ENCODE results near the gene ARID1B.

Gene ARID1B

DNA sequence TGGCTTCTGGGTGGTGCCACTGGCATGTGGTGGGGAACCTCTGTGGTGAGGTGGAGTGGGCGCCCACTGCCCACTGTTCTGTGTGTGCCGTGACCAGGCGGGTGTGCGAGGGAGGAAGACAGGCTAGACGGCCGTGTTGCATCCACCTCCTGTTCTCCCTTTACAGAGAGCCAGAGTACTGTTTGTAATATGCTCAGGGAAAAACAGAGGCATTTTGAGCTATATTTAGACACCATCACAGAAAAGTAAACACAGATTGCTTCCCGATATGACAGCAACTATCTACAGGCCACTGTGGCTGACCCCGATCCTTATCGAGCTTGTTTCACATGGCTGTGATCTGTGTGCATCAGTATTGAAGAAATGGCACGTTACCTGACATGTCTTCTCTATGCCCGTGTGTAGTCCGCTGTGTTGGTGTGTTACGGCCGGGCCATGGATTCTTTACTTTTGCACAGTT lies 45.6 kb downstream of the ARID1B start:
- in situ Hi-C loops (cut with MboI; ENCODE audit: low sequenced_read_pairs) = no loop called here

DNA sequence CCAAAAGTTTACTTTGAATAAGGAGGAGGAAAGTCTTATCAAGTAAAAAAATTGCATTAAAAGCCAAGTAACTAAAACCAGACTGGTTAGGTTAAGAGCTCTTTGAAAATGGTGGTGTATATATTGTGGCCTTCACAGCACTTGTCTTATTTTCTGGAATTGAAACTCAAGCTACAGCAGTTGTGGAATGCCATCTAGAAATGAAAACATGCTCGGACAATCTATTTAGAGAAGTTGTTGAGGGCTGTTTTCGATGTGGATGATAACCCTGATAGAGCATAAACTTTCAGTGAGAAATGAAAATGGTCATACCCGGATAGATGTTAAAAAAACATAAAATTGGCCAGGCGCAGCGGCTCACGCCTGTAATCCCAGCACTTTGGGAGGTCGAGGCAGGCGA lies 47.0 kb downstream of the ARID1B start:
- in situ Hi-C loops (cut with MboI; ENCODE audit: low sequenced_read_pairs) = no loop called here

DNA sequence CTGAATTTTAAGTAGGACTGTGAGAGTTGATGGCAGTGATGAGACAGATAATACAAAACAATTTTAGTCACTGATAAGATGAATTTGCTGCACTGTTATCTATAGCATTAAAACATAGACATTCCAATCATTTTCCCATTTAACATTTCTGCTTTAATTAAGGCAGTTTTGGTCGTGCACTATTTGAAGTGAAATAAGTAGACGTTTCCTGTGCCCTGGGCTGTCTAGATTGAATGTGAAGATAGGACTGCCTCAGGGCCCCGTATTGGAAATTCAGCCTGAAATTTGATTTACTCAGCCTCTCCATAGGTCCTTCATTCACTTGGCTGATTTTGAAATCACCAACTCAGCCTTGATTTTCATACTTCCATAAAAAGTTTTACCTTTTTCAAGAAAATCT lies 48.3 kb downstream of the ARID1B start:
- in situ Hi-C loops (cut with MboI; ENCODE audit: low sequenced_read_pairs) = no loop called here

DNA sequence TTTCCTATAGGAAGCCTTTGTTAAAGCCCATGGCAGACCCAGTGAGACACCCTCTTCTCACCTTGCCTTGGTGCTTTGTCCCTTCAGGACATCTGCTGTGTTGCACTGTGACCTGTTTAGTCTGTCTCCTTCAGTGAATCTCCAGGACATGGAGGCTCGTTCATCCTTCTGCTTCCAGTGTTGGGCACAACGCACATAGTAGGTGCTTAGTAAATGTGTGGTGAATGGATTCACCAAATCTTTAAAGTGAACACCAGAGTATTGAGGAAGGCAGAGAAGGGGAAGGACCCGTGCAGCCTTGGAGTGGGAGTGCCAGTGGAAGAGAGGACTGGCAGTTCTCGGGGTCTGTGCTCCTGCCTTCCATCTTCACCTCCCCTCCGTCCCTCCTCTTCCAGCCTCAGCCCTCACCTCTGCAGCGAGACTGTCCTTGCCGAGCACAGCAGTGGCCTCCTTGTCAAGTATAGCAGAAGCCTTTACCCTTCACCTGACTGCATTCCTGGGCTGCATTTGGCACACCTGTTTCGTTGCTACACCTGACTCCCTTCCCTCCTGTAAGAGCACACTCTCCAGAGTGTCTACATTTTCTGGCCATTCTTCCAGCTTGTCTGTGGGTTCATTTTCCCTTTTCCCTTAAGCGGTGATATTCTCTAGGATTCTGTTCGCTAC lies 49.2 kb downstream of the ARID1B start:
- in situ Hi-C loops (cut with MboI; ENCODE audit: low sequenced_read_pairs) = no loop called here

DNA sequence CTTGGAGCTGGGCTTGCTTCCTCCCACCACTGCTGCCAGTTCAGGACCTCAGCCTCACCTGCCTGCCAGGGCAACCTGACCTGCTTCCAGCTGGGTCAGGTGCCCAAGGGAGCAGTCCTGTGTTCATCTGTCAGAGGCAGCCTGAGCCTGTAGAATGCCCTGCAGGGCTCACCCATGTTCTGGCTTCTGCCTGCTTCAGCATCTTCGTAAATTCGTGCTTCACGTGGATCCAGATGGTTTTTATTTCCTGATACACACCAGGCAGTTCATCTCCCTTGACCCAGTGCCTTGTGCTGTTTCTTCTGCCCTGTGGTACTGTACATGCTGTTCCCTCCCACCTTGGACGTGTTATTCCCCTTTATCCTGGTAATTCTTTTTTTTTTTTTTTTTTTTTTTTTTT lies 50.2 kb downstream of the ARID1B start:
- in situ Hi-C loops (cut with MboI; ENCODE audit: low sequenced_read_pairs) = no loop called here

DNA sequence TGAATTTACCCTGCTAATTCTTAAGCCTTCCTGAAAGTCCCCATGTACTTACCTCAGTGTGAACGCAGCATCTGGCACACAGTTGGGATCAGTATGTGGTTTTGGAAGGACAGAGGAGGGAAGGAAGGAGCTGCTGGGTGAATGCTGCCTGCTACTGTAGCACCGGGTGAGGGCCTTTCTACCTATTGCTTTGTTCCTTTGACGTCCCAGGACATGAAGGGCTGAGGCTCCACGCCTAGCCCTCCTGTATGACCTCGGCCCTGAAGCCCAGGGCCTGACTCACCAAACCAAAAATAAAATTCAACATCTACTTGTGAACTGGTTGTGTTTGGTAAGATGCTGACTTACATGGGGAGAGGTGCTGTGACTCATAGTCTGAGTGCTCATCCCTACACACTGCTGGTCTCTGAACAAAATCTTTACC lies 51.1 kb downstream of the ARID1B start:
- in situ Hi-C loops (cut with MboI; ENCODE audit: low sequenced_read_pairs) = no loop called here

DNA sequence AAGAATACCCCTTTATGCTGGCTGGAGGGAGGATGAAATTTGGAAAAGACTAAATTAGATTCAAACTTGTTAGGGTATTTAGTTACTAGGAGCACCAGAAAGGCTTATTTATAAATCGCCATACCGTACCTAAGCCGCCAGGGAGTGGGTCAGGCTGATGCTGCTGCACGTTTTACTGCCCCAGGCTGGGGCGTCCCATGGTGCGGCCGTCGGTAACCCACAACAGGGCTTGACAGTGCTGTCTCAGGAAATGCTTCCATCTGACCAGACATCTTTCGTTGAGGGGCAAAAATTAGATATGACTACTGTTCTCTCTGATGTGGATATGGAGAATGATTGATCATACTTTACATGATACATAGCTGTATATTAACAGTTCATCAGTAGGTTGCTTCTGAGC lies 52.9 kb downstream of the ARID1B start:
- in situ Hi-C loops (cut with MboI; ENCODE audit: low sequenced_read_pairs) = no loop called here

DNA sequence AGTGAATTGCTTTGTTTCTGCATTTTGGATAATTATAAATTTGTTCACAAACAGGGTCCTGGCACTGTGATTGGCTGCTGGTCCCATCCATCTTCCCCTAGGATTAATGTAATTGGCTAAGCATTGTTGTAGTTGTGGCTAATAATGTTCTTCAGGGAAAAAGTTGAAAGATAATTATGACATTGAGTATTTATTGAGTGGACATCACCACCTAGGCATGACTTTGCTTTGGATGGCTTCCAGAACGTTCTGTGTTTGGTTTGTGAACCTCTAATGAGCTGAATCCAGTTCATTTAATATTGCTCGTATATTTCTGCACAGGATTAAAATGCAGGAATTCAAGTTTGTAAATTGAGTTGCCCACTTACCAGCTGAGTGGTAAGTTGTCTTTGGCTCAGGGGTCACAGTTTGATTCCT lies 55.1 kb downstream of the ARID1B start:
- in situ Hi-C loops (cut with MboI; ENCODE audit: low sequenced_read_pairs) = no loop called here

DNA sequence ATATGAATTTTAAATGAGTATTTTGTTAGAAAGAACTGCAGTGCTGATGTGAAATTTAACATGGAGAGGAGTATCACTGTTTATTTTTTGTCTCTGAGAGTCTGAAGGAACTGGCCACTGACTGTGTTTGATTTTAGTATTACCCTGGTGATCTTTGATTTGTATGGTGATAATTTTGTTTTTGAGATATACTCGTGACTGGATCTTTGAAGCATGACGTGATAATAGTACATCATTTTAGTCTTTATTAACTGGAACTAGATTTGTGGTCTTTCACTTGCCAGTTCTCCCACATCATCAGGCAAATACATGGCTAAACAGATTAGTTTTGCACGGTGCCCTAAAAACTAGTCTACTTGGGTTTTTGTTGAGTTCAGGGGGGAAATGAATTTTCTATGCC lies 55.5 kb downstream of the ARID1B start:
- in situ Hi-C loops (cut with MboI; ENCODE audit: low sequenced_read_pairs) = no loop called here

DNA sequence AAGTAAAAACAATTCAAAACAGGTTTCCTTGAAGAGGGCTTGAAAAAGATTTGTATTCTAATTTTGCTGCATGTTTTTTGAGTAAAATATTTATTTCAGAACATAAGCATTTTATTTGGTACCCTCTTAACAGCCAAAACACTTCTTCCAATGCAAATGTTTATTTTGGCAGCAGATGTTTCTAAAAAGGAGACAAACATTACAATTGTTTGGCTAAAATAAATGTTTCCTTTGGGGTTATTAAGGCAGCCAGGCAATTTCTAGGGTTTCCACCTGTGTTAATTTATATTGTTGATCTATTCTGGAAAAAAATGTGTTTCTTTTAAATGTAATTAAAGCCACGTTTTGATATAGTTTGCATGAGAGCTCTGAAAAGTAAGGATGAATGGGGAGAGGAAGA lies 56.6 kb downstream of the ARID1B start:
- in situ Hi-C loops (cut with MboI; ENCODE audit: low sequenced_read_pairs) = no loop called here

DNA sequence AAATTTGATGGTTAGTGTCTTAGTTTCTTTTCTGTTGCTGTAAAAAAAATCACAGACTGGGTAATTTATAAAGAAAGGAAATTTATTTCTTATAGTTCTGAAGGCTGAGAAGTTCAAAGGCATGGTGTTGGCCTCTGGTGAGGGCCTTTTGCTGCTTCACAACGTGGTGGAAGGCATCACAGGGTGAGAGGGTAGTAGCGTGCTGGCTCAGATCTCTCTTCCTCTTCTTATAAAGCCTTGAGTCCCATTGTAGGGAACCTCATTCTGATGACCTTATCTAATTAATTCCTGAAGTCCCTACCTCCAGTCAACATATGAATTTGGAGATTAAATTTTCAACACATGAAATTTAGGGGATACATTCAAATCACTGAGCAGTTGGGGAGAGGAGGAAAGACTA lies 62.0 kb downstream of the ARID1B start:
- in situ Hi-C loops (cut with MboI; ENCODE audit: low sequenced_read_pairs) = no loop called here

DNA sequence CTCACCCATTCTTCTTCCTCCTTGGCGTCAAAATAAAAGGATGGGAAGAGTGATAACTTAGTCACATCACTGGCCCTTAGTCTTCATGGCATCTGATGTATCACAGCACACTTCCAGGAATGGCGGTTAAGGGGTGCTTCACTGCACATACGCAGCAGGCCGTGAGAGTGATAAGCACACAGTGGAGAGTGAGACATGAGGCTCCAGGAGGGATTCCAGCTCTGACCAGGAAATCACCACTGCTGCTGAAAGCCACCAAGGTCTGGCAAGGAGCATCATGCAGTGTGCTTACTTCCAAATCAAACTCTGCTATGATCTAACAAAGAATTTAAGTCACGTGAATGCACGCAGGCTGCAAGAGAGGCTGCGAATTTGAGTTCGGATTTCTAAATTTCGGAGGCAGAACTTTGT lies 62.4 kb downstream of the ARID1B start:
- in situ Hi-C loops (cut with MboI; ENCODE audit: low sequenced_read_pairs) = no loop called here

DNA sequence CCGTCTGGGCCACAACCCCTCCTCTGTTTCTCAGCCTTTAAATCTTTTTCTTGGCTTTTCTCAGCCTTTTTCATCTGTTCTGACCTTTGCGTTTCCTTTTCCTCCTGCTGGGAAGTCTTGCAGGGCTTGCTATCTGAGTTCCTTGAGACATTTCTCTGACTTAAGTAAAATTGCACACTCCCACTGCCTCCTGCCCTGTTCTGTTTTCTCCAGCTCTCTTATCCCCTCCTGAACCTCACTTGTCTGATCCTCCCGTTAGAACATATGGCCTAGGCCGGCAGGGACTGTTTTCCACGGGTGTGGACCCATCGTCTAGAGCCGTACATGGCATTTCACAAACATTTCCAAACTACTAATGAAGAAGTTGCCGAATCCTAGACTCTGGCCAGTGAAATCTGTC lies 63.0 kb downstream of the ARID1B start:
- in situ Hi-C loops (cut with MboI; ENCODE audit: low sequenced_read_pairs) = no loop called here

DNA sequence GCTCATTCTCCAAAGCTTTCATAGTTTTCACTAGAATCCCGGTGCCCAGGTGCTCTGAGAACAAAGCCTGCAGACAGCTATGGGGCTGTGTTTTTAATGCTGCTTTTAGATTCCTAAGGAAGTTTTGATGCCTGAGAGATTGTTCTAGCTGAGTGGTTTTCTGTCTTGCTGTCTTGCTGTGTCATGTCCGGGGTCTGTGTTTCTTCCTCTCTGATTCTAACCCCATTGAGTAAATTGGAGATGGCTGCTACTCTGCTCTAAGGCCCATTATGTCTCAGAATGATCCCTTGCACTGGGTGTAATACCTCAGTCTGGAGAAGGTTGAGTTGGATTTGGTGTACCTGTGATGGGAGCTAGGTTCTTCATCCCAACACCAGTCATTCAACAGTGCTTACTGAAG lies 63.4 kb downstream of the ARID1B start:
- in situ Hi-C loops (cut with MboI; ENCODE audit: low sequenced_read_pairs) = no loop called here

DNA sequence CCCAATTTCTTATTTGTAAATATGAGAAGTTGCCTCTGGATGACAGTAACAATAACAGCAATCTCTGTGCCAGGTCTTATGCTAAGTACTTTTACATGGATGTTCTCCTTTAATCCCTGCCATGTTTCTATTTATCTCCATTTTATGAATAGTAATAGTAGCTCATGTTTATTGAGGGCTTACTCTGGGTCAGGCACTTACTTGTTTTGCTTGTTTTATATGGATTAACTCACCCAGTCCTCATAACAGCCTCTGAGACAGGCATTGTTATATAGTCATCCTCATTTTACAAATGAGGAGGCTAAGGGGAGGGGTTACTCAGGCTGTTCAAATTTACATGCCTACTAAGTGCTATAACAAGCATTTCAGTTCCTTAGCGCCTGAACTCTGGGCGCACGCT lies 64.3 kb downstream of the ARID1B start:
- in situ Hi-C loops (cut with MboI; ENCODE audit: low sequenced_read_pairs) = no loop called here

DNA sequence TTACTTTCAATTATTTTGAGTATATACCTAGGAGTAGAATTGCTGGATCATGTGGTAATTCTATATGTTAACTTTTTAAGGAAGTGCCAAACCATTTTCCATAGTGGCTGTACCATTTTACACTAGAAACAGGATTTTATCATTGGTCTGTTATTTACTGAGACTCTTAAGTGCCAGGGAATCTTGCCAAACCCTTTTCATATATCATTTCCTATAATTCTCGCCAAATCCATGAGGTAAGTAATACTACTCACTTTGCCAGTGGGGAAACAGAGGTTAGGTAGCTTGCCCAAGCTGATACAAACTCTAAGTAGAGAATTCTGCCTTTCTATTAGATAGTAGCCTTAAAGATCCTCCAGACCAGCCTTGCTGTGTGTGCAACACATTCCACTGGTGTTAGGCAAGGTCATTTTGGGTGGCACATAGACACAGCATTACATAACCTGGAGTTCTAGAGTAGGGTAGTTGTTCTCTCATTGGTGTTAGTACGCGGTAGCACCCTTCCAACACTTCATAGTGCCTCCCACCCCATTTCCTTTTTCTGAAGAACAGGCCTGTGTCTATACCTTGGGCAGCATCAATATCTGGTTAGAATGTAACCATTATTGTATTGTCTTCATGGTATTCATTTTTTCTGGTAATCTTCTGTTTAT lies 65.5 kb downstream of the ARID1B start:
- in situ Hi-C loops (cut with MboI; ENCODE audit: low sequenced_read_pairs) = no loop called here

DNA sequence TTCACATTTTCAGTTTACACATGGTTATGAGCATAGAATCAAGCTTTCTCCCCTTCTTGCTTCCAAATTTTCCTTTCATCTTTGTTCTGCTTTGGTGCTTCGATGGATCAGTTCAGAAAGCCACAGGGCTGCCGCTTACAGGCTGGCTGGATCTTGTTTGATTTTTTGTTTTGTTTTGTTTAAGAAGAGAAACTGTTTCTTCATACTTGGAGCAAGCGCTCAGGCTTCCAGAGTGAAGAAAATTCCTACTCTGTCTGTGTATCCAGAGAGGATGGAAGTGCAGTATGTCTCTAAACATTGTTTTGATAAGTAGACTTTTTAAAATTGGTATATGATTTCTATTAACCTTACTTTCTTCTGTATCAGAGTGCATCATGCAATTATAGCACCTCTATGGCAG lies 66.9 kb downstream of the ARID1B start:
- in situ Hi-C loops (cut with MboI; ENCODE audit: low sequenced_read_pairs) = no loop called here

DNA sequence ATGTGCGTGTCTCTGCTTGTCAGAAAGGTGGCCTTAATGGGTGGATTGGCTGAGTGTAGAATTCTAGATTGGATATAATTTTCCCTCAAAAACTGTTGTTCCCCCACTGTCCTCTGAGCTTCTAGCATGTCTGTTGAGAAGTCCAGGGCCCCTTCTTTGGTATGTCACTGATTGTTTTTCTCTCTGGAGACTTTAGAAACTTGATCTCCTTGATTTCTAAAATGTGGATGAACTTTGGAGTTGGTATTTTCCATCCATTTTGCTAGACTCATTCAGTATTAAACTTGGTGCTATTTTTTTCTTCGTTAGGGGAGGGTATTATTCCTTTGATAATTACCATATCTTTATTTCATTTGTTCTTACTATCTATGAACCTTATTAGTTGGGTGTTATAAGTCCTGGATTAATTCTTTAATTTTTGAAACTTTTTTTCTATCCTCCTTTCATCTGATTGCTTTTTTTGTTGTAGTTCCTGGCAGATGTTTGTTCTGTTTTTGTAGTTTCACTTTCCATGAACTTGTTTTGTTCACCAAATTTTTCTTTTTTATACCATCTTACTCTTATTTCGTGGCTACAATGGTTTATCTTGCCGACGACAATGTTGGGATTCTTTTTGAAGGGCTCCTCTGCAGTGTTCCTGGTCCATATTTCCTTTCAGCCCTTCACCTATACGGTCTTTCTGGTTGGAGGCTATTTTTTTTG lies 68.4 kb downstream of the ARID1B start:
- in situ Hi-C loops (cut with MboI; ENCODE audit: low sequenced_read_pairs) = no loop called here

DNA sequence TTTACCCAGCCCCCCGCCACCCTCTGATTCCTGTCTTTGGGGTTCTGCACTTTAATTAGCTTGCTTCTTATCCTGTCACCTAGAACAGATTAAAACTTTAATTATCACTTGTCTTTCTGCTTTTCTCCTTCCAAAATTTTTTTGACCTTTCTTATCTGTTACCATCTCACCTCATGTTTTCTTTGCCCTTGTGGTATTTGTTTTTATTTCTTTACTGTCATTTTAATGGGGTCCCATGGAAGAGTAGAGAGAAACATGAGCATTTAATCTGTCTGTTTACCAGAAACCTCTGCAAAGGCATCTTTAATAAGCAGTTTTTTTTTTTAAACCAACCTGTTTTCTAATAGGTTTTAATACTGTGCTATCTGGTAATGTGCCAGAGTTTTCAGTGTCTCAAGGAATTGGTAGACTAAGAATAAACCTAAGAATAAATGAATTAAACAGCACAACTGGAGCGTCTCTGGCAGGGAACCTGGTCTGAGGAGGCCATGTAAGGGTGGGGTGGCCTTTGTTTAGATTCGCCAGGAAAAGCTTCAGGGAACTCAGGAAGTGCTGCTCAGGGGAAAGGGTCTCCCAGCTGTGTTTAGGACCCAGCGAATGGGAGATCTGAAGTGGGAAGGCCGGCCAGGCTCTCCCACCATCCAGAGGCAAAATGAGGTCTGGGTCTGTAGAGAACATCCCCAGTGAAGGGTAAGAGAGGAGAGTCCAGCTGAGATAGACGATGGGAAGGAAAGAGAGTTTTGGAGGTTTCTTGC lies 69.8 kb downstream of the ARID1B start:
- in situ Hi-C loops (cut with MboI; ENCODE audit: low sequenced_read_pairs) = no loop called here

DNA sequence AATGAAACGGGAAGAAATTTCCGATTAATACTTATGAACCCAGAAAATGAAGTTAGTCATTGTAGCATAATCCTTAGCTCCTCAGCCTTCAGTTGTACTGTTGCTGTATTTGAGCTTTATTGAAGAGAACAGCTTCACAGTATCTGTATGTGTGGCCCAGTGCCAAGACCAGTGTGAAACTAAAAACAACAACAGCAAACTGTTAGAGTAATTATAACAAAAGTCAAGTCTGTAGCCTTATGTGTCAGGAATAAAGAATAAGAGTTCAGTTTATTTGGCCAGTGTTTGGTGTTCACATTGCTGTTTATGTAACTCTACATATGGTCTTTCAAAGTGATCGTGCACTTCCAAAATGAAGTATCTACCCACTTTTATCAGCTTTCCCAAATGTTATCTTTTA lies 70.9 kb downstream of the ARID1B start:
- in situ Hi-C loops (cut with MboI; ENCODE audit: low sequenced_read_pairs) = no loop called here

DNA sequence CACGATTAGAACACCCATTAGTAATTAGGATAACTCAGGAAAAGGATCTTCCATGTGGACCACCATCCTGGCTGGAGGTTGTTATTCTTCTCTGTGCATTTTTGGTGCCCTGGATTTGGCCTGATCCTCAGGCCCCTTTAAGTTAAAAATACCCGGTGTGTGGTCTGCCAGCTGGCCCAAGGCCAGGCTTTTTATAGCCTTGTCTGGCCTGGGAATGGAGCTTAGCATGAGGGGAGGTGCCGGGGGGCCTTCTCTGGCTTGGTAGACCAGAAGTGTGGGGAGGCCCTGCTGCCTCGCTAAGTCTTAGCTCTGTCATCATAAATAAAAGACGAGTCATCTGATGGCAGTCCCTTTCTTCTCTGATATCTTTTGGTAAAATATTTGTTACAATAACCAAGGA lies 71.4 kb downstream of the ARID1B start:
- in situ Hi-C loops (cut with MboI; ENCODE audit: low sequenced_read_pairs) = no loop called here

DNA sequence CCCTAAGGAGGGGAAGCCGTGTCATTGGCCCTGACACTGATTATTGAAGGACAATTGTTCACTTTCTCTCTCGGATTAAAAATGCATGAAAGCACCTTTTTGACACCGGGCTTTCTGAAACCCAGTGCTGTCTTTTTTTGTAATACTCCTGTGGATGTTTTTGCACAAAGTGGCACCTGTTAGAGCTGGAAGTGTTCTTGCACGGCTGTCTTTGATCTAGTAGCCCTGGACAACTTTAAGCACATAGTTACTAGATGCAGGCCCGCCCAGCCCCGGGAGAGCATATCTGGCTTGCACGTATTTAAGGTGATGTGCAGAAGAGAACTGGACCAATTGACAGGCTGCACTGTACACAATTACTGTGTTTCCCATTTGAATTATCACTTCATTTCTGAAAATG lies 72.6 kb downstream of the ARID1B start:
- in situ Hi-C loops (cut with MboI; ENCODE audit: low sequenced_read_pairs) = no loop called here
